Peyer's patch (tissue), 4 donors: ENCODE results near the gene NCAM2.

Experiments used
- CTCF ChIP-seq, 6 experiments: fragments of 450-650 bp in 4 of 6; fragments of 200-600 bp in 2 of 6; sonication (generic) in 1 of 6; IDR thresholded peaks; one replicate each; pipeline ENCODE4 v1.5.1; 2017 to 2019; ENCODE audit warnings: antibody characterized with exemption in 6 of 6, mild to moderate bottlenecking in 3 of 6, moderate library complexity in 1 of 6
- POLR2A ChIP-seq, 2 donors: fragments of 450-650 bp; IDR thresholded peaks; one replicate each; pipeline ENCODE4 v1.5.1; 2017; ENCODE audit warnings: antibody characterized with exemption in 2 of 2, mild to moderate bottlenecking in 2 of 2, moderate library complexity in 2 of 2

- TF ChIP-seq CTCF (IDR thresholded peaks at IDR 0.05) = no peak
- TF ChIP-seq POLR2A (IDR thresholded peaks at IDR 0.05) = no peak
Observed at GRCh38 chr21:21039624-21040170, 41.5 kb downstream of the NCAM2 start.
